ENCODE results near the gene CNPY3. TPM values are rescaled to one million over a fixed set of nuclear protein-coding genes. Genes with fewer than 3 reads are reported as not detected.
"Not testable (repeated sequence)": the region's sequence is repeated elsewhere in the genome, so short reads cannot be mapped to it uniquely, and the experiment has no call there.

The CNPY3 gene
- polyA plus RNA-seq, 1 experiment: 39.2 TPM

GRCh38 chr6:42938428-42938796 lies 9.1 kb downstream of the CNPY3 start:
- H3K27me3 ChIP-seq (ENCODE audit: control insufficient read depth, insufficient read depth, low read length): no peaks in the 10 kb centered on the region
- H3K9me3 ChIP-seq (ENCODE audit: control insufficient read depth, insufficient read depth, low read length): no peaks in the 10 kb centered on the region
- no peak overlapping the region for H3K27ac ChIP-seq (ENCODE audit: low read depth, low read length)
- TF ChIP-seq, protein P1, sequence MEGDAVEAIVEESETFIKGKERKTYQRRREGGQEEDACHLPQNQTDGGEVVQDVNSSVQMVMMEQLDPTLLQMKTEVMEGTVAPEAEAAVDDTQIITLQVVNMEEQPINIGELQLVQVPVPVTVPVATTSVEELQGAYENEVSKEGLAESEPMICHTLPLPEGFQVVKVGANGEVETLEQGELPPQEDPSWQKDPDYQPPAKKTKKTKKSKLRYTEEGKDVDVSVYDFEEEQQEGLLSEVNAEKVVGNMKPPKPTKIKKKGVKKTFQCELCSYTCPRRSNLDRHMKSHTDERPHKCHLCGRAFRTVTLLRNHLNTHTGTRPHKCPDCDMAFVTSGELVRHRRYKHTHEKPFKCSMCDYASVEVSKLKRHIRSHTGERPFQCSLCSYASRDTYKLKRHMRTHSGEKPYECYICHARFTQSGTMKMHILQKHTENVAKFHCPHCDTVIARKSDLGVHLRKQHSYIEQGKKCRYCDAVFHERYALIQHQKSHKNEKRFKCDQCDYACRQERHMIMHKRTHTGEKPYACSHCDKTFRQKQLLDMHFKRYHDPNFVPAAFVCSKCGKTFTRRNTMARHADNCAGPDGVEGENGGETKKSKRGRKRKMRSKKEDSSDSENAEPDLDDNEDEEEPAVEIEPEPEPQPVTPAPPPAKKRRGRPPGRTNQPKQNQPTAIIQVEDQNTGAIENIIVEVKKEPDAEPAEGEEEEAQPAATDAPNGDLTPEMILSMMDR (IDR thresholded peaks at IDR 0.05; ENCODE audit: low read depth, low read length): no peak
- POLR2A ChIA-PET: interaction anchor here (0.5 kb wide), 1 partner anchor 34 kb away, joined by 4 read pairs; no protein-coding TSS in a partner anchor
- no peak for DNase-seq (ENCODE audit: low read depth, low spot score)
- CTCF ChIA-PET: no interaction called here
- no peak overlapping the region for H3K4me3 ChIP-seq (ENCODE audit: low read depth, low read length)

DNA sequence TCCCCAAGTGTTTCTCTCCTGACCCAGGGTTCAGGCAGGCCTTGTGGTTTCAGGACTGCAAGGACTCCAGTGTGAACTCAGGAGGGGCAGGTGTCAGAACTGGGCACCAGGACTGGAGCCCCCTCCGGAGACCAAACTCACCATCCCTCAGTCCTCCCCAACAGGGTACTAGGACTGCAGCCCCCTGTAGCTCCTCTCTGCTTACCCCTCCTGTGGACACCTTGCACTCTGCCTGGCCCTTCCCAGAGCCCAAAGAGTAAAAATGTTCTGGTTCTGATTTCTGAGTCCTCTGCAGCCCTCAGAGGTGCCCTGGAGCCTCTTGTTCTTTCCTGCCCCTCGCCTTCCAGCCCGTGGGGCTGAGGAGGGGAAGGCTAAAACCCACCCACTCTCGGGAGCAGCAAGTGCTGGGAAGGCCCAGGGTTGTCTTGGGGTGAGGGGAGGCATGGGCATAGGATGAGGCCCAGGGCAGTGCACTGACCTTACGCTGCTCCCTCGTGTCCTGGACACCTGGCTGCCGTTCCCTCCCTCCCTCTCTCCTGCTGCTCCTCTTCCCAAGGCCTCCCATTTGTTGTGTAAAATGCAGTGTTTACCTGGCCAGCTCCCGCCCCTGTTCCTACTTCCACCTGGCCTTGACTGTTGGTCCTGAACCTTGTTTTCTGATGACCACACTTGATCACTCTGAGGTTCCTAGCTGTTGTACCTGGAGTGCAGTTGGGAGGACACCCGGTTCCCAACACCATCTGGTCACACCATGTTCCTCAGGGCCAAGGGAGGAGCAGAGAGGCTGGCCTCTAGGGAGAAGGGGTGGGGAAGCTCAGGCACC lies 9.9 kb downstream of the CNPY3 start:
- Histone ChIP-seq H3K4me3 (ENCODE audit: low read depth, low read length) (no peak overlapping the region), H3K9me3 (ENCODE audit: control insufficient read depth, insufficient read depth, low read length) (no peaks in the 10 kb centered on the region), H3K27me3 (ENCODE audit: control insufficient read depth, insufficient read depth, low read length) (no peaks in the 10 kb centered on the region), H3K27ac (ENCODE audit: low read depth, low read length) (no peak overlapping the region)
- ChIA-PET POLR2A (interaction anchor here (0.5 kb wide), 1 partner anchor 33 kb away, joined by 4 read pairs; no protein-coding TSS in a partner anchor), CTCF (no interaction called here)
- TF ChIP-seq, protein P1 (IDR thresholded peaks at IDR 0.05; ENCODE audit: low read depth, low read length): no peak
- DNase-seq (ENCODE audit: low read depth, low spot score): no peak

- DNase-seq (ENCODE audit: low read depth, low spot score): no peak
- ChIA-PET POLR2A (no interaction called here), CTCF (no interaction called here)
- TF ChIP-seq, protein P1 (IDR thresholded peaks at IDR 0.05; ENCODE audit: low read depth, low read length): no peak
- no peaks in the 10 kb centered on the region for H3K9me3 ChIP-seq (ENCODE audit: control insufficient read depth, insufficient read depth, low read length)
- no peak overlapping the region for H3K4me3 ChIP-seq (ENCODE audit: low read depth, low read length)
- no peaks in the 10 kb centered on the region for H3K27me3 ChIP-seq (ENCODE audit: control insufficient read depth, insufficient read depth, low read length)
- no peak overlapping the region for H3K27ac ChIP-seq (ENCODE audit: low read depth, low read length)
These were observed 10.5 kb downstream of the CNPY3 start for GRCh38 chr6:42939810-42940167.

GRCh38 chr6:42940493-42941045 lies 11.3 kb downstream of the CNPY3 start:
- CTCF ChIA-PET: interaction anchor here (0.8 kb wide), 1 partner anchor 39 kb away, joined by 3 read pairs; no protein-coding TSS in a partner anchor
- Histone ChIP-seq H3K9me3 (ENCODE audit: control insufficient read depth, insufficient read depth, low read length) (no peaks in the 10 kb centered on the region), H3K27me3 (ENCODE audit: control insufficient read depth, insufficient read depth, low read length) (no peaks in the 10 kb centered on the region), H3K27ac (ENCODE audit: low read depth, low read length) (no peak overlapping the region), H3K4me3 (ENCODE audit: low read depth, low read length) (no peak overlapping the region)
- POLR2A ChIA-PET: interaction anchor here (0.6 kb wide), 2 partner anchors 12 to 376 kb away, joined by 3 to 4 read pairs; partner anchors contain the start of gene UBR2
- TF ChIP-seq, protein P1 (IDR thresholded peaks at IDR 0.05; ENCODE audit: low read depth, low read length): no peak
- no peak for DNase-seq (ENCODE audit: low read depth, low spot score)

DNA sequence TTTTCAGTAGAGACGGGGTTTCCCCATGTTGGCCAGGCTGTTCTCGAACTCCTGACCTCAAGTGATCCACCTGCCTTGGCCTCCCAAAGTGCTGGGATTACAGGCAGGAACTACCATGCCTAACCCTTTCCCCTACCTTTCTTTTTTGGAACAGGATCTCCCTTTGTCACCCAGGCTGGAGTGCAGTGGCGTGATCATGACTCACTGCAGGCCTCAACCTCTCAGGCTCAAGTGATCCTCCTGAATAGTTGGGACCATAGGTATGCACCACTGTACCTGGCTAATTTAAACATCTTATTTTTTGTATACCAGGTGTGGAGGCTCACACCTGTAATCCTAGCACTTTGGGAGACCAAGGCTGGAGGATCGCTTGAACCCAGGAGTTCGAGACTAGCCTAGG lies 12.1 kb downstream of the CNPY3 start:
- DNase-seq (ENCODE audit: low read depth, low spot score); POLR2A ChIA-PET; H3K9me3 ChIP-seq (ENCODE audit: control insufficient read depth, insufficient read depth, low read length); H3K27me3 ChIP-seq (ENCODE audit: control insufficient read depth, insufficient read depth, low read length); H3K27ac ChIP-seq (ENCODE audit: low read depth, low read length); H3K4me3 ChIP-seq (ENCODE audit: low read depth, low read length): not testable (repeated sequence)
- CTCF ChIA-PET: interaction anchor here (0.8 kb wide), 1 partner anchor 40 kb away, joined by 3 read pairs; no protein-coding TSS in a partner anchor

Data from AG04450 (cell line).